UCSD-AML1 (cell line): ENCODE results near the gene SCCPDH.
"Not testable (repeated sequence)": the region's sequence is repeated elsewhere in the genome, so short reads cannot be mapped to it uniquely, and the experiment has no call there.

Source experiments
- DNase-seq: peaks from one replicate; lab custom pipeline; 2025; ENCODE audit not compliant: unreplicated experiment; lab: John Stamatoyannopoulos, UW

The SCCPDH gene

DNA sequence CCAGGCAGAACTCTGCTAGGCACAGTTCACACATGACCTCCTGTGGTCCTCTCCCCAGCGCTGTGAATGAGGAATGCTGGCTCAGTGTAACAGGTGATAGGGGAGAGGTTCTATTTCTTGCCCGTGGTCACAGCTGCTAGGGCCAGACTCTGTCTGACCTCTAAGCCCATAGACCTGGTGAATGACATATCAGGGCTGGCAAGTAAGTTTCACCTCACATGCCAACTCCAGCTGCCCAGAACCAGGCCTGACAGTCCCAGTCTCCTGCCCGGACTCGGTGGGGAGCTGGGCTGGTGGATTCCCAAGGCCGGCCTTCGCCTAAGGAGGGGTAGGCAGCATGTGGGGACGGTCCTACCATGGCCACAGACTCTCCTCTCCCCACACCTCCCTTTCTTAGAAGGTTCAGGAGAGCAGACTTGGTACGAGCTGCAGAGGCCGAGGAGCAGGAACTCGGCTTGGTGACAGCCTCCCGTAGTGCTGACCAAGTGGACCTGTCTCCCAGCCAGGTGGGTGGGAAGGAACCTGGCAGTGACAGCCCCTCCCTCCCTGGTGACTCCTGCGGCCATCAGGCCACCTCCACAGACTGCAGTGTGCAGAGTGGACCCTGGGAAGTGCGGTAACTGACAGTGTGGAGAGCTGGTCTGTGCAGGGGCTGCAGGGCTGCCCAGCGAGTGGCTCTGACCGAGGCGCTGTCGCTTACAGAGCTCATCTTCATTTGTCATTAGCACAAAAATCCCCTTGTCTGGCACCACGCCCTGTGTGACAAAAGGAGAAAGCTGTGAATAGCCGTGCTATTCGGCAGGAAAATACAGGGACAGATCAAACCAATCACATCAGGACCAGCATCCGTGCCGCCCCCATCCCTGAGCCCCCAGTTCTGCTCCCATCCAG lies 74.6 kb downstream of the SCCPDH start:
- DNase-seq, result no peak

DNA sequence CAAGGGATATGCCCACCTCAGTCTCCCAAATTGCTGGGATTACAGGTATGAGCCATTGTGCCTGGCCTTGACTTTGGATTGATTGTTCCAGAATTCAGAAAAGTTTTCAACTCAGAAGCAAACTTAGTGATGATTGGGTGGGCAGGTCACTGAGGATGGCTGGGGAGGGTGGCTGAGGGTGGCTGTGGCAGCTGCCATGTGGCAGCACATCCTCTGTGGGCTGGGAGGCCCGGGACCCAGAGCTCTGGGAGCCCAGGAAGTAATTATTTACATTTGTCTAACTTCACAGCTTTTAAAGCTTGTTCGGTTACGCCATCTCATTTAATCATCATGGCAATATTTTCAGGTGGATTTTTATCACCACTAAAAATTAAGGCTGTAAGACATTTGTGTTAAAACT lies 76.1 kb downstream of the SCCPDH start:
- no peak for DNase-seq

DNA sequence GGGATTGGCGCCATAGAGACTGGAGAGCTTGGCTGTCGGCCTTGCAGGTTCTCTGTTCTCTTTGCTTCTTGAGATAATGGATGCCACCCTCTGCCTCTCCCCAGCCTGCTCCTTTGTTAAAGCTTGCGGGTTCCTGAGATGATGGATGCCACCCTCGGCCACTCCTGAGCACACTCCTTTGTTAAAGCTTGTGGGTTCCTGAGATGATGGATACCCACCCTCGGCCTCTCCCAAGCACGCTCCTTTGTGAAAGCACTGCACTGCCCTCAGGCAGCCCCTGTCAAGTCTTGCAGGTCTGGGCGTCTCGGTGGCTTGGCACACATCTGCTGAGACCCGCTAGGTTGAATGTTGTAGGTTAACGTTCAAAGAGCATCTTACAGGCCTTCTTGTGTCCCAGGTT lies 76.5 kb downstream of the SCCPDH start:
- DNase-seq, result no peak

DNA sequence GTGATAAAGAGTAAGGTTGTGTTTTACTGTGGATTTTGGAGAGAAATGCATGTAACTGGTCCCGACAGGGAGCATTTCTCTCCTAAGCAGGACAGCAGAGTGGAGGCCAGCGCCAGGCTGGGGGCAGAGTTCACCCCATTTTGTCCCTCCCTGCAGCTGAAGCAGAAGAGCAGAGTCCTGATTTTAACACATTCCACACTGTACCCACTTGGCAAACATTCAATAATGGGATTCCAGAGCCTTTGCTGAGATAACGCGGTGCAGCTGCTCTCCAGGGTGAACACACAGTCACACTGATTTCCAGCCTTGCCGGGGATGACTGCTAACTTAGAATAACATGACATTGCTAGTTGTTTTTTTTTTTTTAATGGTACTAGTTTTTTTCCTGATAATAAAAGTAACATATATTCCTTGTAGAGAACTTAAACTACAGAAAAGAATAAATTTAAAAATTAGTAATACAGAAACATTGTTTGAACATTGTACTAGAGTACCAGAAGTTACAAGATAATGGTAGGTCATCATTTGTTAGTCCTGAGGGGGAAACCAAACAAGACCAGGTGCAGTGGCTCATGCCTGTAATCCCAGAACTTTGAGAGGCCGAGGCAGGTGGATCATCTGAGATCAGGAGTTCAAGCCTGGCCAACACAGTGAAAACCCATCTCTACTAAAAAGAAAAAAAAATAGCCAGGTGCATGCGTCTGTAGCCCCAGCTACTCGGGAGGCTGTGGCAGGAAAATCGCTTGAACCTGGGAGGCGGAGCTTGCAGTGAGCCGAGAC lies 77.2 kb downstream of the SCCPDH start:
- DNase-seq, result no peak

DNA sequence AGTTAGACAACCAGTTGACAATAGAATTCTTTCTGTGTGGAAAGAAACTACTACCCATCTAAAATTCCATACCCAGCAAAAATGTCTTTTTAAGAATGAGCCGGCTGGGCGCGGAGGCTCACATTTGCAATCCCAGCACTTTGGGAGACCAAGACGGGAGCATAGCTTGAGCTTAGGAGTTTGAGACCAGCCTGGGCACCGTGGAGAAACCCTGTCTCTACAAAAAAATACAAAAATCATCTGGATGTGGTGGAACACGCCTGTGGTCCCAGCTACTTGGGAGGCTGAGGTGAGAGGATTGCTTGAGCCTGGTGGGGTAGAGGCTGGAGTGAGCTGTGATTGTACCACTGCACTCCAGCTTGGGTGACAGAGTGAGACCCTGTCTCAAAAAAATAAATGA lies 79.2 kb downstream of the SCCPDH start:
- no peak for DNase-seq

DNA sequence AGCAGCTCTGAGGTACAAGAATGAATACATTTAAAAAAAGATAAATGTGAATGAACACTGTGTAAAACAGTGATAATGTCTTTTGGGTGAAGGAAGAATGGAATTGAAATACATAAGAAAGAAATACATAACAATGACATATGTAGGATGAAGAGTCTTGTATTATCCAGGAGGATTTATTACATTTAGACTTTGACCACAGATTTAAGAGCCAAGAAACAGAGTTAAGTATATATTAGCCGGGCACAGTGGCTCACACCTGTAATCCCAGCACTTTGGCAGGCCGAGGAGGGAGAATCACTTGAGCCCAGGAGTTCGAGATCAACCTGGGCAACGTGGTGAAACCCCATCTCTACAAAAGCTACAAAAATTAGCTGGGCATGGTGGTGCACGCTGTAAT lies 79.7 kb downstream of the SCCPDH start:
- DNase-seq, result no peak

DNA sequence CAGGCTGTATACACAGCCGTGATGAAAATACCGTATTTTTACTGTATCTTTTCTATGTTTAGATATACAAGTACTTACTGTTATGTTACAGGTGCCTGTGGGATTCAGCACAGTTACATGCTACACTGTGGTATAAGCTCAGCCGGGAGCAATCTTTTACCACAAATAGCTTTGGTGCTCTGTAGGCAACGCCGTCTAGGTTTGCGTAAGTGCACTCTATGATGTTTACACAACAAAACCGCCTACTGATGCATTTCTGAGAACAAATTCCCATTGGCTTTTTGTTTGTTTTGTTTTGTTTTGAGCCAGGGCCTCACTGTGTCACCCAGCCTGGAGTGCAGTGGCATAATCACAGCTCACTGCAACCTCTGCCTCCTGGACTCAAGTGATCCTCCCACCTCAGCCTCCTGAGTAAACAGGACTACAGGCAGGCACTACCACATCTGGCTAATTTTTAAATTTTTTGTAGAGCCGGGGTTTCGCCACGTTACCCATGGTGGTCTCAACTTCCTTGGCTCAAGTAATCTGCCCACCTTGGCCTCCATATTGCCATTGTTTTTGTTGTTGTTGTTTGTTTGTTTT lies 81.0 kb downstream of the SCCPDH start:
- DNase-seq, result no peak

DNA sequence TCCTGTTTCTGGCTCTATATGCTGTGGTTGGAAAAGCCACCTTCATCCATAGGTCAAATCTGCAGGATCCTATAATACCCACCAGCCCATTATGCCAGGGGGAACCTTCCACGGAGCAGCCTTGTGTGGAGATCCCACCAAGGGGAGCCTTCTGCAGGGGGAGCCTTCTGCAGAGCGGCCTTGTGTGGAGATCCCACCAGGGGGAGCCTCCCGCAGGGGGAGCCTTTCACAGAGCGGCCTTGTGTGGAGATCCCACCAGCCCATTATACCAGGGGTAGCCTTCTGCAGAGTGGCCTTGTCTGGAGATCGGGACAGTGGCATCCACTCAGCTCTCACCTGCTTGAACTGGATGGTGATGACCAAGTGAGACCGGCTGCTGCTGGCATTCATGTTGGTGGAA lies 85.3 kb downstream of the SCCPDH start:
- DNase-seq, result no peak

DNA sequence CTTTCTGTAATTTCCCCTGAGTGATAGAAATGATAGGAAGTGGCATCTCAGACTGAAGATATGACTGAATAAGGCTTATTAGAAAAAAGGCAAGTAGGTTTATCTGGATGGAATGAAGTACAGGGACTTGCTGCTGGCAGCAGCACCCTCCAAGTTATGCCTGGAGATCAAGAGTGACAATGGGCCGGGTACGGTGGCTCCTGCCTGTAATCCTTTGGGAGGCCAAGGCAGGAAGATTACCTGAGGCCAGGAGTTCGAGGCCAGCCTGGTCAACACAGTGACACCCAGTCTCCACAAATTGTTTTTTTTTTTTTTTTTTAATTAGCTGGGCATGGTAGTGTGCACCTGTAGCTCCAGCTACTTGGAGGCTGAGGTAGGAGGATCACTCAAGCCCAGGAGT lies 87.8 kb downstream of the SCCPDH start:
- no peak for DNase-seq

DNA sequence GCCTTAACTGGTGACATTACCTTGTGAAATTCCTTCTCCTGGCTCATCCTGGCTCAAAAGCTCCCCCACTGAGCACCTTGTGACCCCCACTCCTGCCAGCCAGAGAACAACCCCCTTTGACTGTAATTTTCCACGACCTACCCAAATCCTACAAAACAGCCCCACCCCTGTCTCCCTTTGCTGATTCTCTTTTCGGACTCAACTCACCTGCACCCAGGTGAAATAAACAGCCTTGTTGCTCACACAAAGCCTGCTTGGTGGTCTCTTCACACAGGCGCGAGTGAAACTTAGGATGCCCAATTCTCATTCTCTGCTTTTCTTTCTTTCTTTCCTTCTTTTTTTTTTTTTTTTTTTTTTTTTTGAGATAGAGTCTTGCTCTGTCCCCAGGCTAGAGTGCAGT lies 89.1 kb downstream of the SCCPDH start:
- not testable (repeated sequence) for DNase-seq

DNA sequence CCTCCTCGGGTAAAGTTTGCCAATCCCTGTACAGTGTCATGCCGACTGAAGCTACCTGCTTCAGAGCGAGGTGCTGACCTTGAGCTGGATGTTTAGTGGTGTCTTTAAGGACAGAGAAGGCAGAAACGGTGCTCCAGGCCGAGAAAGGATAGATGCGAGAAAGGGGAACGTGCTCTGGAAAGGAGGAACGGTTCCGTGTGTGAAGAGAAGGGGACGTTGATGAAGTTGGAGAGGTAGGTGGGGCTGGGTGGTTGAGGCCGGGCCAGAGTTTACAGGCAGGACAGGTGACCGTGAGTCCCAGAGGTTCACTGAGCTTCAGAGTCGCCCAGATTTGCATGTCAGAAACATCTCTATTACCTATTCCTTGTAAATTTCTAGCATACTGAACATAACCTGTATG lies 90.7 kb downstream of the SCCPDH start:
- no peak for DNase-seq

DNA sequence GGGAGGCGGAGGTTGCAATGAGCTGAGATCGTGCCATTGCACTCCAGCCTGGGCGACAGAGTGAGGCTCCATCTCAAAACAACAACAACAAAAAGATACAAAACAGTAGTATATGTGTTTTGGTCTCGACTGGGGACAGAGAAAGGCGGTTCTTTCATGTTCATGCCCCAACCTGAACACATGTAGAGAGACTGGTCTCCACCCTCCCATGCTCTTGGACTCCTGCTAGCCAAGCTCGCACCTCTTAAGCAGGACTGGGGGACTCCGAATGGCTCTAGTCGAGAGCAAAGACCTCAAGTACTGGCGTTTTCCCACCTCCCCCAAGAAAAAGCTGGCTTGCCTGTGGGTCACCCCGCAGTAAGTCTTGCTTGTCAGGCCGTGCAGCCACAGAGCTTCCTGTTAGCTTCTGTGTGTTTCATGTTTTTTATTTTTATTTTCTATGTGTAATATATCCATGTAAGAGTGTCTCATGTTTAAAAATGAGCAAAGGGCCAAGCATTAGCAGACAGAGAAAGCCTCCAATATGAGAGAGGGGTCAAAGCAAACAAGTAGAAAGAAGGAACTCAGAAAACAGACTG lies 91.6 kb downstream of the SCCPDH start:
- DNase-seq, result peak; percentile 32
